Ovary (tissue), 9 donors: ENCODE data around the gene HHAT. TPM values are rescaled to one million over a fixed set of nuclear protein-coding genes. Genes with fewer than 3 reads are reported as not detected.

Experiments
- DNase-seq, 5 donors: peaks; one replicate each; pipeline ENCODE4 v3.0.0-alpha.2; 2019 to 2020
- H3K27ac ChIP-seq, 2 donors: fragments of 200-600 bp; one replicate each; pipeline versions ENCODE4 v1.5.1 to v1.8.0; 2019 to 2022
- H3K27me3 ChIP-seq: fragments of 200-600 bp; one replicate; pipeline ENCODE4 v1.8.0; 2022
- H3K36me3 ChIP-seq: fragments of 200-600 bp; sonication (generic); one replicate; pipeline ENCODE4 v1.5.1; 2019
- H3K4me1 ChIP-seq: one replicate; pipeline ENCODE4 v1.8.1; 2013; ENCODE audit warnings: mild to moderate bottlenecking, moderate library complexity; ENCODE audit not compliant: insufficient read depth
- H3K4me3 ChIP-seq: fragments of 200-600 bp; sonication (generic); one replicate; pipeline ENCODE4 v1.5.1; 2017
- H3K9me3 ChIP-seq, 2 donors: fragments of 200-600 bp in 1 of 2; sonication (generic) in 1 of 2; one replicate each; pipeline versions ENCODE4 v1.5.1 to v1.8.1; 2013 to 2019; ENCODE audit warnings: mild to moderate bottlenecking in 1 of 2, moderate library complexity in 1 of 2
- EP300 ChIP-seq: sonication (generic); formaldehyde crosslinking; IDR thresholded peaks from one replicate; pipeline ENCODE4 v1.6.1; 2017; ENCODE audit warnings: antibody characterized with exemption
- POLR2A ChIP-seq: fragments of 450-650 bp; IDR thresholded peaks from one replicate; pipeline ENCODE4 v1.6.1; 2017; ENCODE audit warnings: antibody characterized with exemption, mild to moderate bottlenecking, moderate library complexity
- WGBS, 3 donors: extraction: QIAGEN DNeasy Blood & Tissue Kit in 1 of 3; methylation state at CpG; one replicate each; pipeline versions ENCODE4 v1.1.5 to v1.1.7; 2013 to 2017; 5-methylcytosine and 5-hydroxymethylcytosine counted together
- intact Hi-C, 4 donors: fragments of 100-400 bp; cut with DNase I; formaldehyde crosslinking; loops; one replicate each; pipeline versions ENCODE4 v1.11.0 to v1.15.1; 2022 to 2023
- polyA plus RNA-seq, 2 donors: library from polyadenylated mRNA; stranded (reverse); fragments of 200-250 nt in 1 of 2; fragments of 350-450 nt in 1 of 2; fragmentation: Illumina TruSeq in 1 of 2; extraction: RNeasy Lipid Tissue Mini Kit (QIAGEN cat#74804) in 1 of 2; gene quantifications; one replicate each; pipeline ENCODE4 v1.2.3, GENCODE V29; 2013 to 2014
- total RNA-seq, 7 donors: library from RNA; depleted of rRNA in 2 of 7; stranded (reverse); fragments of >200 nt in 2 of 7; fragmentation: NEBNext Ultra II Directional in 3 of 7; extraction: Animal tissue kit (Norgen Biotek cat#: 25700) in 3 of 7; gene quantifications; one replicate each; pipeline versions ENCODE4 v1.1.0 to v1.2.4, GENCODE V29; 2016 to 2023
- TF ChIP-seq, protein P1 (sequence below), 3 donors: fragments of 450-650 bp in 2 of 3; fragments of 200-600 bp in 1 of 3; IDR thresholded peaks; one replicate each; pipeline versions ENCODE4 v1.5.1 to v1.8.0; 2016 to 2022; ENCODE audit warnings: antibody characterized with exemption in 3 of 3, mild to moderate bottlenecking in 1 of 3
- donor health status: DM: no; HTN: no; CAD: no; lungs with moderate emphysema.
- donor health status: DM: no; HTN: no; CAD: no.
- donor health status: Bipolar disorder and iron deficiency.
- donor health status: DM: yes; HTN: yes; CAD: no.
- donor health status: DM: no; HTN: no; CAD: no.
- donor health status: DM: yes; HTN: yes; CAD: no.

The HHAT gene
- total and polyA plus RNA-seq, 9 donors: 2.1 to 10.5 (median 4.1) TPM

- WGBS, 3 donors: 10 to 38% (median 13%) methylated on average over 2 of the region's 2 CpGs
- no peaks in the 10 kb centered on the region for H3K36me3 ChIP-seq
- H3K4me3 ChIP-seq: no peak overlapping the region
- TF ChIP-seq, protein P1, sequence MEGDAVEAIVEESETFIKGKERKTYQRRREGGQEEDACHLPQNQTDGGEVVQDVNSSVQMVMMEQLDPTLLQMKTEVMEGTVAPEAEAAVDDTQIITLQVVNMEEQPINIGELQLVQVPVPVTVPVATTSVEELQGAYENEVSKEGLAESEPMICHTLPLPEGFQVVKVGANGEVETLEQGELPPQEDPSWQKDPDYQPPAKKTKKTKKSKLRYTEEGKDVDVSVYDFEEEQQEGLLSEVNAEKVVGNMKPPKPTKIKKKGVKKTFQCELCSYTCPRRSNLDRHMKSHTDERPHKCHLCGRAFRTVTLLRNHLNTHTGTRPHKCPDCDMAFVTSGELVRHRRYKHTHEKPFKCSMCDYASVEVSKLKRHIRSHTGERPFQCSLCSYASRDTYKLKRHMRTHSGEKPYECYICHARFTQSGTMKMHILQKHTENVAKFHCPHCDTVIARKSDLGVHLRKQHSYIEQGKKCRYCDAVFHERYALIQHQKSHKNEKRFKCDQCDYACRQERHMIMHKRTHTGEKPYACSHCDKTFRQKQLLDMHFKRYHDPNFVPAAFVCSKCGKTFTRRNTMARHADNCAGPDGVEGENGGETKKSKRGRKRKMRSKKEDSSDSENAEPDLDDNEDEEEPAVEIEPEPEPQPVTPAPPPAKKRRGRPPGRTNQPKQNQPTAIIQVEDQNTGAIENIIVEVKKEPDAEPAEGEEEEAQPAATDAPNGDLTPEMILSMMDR (IDR thresholded peaks at IDR 0.05): no peak
- TF ChIP-seq POLR2A (no peak), EP300 (no peak)
- no peak overlapping the region for H3K27ac ChIP-seq
- H3K4me1 ChIP-seq: peaks cover 4% of the 10 kb centered on the region
- no peak for DNase-seq
- H3K27me3 ChIP-seq: no peaks in the 10 kb centered on the region
- intact Hi-C loops: no loop called here
- no peaks in the 10 kb centered on the region for H3K9me3 ChIP-seq
These were observed 317.5 kb downstream of the HHAT start for GRCh38 chr1:210646258-210646616.

DNA sequence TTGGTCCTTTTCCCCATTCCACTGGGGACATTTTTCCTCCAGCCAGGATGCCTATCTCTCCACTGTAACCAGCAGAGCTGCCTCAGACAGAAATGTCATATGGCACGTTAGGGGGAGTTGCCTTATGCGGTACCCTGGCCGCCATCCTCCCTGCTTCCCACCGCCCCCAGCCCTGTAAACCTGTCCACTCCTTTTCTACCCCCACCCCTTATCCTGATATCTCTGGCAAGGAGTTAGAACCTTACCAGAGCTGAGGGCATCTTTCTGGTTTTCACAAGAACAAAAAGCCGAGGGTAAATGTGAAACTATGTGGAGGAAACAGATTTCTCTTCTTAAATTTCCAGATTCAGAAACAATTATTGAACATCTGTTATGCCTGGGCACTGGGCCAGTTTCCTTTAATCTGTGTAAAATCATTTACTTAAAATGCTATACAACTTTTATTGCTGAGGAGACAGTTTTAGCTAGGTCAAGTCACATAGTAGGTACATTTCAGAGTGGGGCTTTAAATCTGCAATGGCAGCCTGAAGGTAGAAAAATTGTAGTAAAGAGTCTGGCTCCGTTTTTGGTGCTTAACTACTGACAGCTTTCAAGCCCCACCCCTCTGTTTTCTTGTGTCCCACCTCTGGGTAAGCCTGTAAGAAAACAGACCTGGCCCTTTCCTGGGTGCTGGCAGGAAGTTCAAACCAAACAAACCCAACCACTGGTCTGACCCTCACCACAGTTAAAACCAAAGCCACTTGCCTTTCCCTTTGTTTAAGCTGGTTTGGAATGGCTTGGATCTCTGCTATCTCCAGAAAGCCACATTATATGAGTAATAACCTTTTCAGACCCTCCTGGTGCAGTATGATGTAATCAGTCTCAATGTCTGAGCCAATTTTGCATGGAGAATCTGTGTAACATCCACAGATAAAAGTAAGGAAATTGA, 319.0 kb downstream of the HHAT start:
- H3K4me3 ChIP-seq: no peak overlapping the region
- 53 to 59% (median 58%) methylated on average over 6 of the region's 6 CpGs for WGBS, 3 donors
- H3K9me3 ChIP-seq: no peaks in the 10 kb centered on the region
- peaks cover 4% of the 10 kb centered on the region for H3K4me1 ChIP-seq
- DNase-seq: no peak
- no peak overlapping the region for H3K27ac ChIP-seq
- H3K27me3 ChIP-seq: no peaks in the 10 kb centered on the region
- TF ChIP-seq EP300 (no peak), POLR2A (no peak)
- TF ChIP-seq, protein P1 (IDR thresholded peaks at IDR 0.05): no peak
- intact Hi-C loops: no loop called here
- H3K36me3 ChIP-seq: no peaks in the 10 kb centered on the region

- intact Hi-C loops: no loop called here
- peaks cover 4% of the 10 kb centered on the region for H3K4me1 ChIP-seq
- no peaks in the 10 kb centered on the region for H3K9me3 ChIP-seq
These were observed 320.0 kb downstream of the HHAT start for GRCh38 chr1:210648588-210649269.

DNA sequence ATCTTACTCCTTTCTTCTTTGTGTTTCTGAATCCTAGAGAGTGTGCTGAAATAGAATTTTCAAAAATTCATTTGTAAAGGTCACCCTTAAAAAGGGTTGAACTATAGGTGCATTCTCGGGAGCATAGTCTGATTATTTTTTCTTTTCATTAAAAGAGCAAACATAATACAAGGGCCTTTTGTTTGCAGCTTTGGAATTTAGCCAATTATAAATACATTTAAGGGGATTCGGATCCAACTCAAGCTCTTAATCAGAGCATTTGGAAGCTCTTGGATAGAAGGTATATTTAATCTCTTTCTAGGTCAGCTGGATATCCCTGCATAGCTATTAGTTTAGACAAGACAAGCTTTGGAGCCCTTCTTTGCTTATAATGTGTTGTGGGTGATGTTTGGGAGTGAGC, 321.7 kb downstream of the HHAT start:
- TF ChIP-seq, protein P1 (IDR thresholded peaks at IDR 0.05): no peak
- no peak for TF ChIP-seq POLR2A
- no peak for TF ChIP-seq EP300
- intact Hi-C loops: no loop called here

More at GRCh38 chr1:210648588-210649269, 320.0 kb downstream of the HHAT start:
- Histone ChIP-seq H3K4me3 (no peak overlapping the region), H3K27ac (no peak overlapping the region), H3K36me3 (no peaks in the 10 kb centered on the region), H3K27me3 (no peaks in the 10 kb centered on the region)
- no peak for TF ChIP-seq EP300
- TF ChIP-seq POLR2A: no peak
- TF ChIP-seq, protein P1 (IDR thresholded peaks at IDR 0.05): no peak
- DNase-seq: no peak
- 69 to 93% (median 73%) methylated on average over 2 of the region's 2 CpGs for WGBS, 3 donors

More for the DNA sequence above, 321.7 kb downstream of the HHAT start:
- 68 to 74% (median 73%) methylated on average over 2 of the region's 2 CpGs for WGBS, 3 donors
- Histone ChIP-seq H3K27ac (no peak overlapping the region), H3K36me3 (no peaks in the 10 kb centered on the region), H3K4me3 (no peak overlapping the region), H3K4me1 (peaks cover 4% of the 10 kb centered on the region), H3K27me3 (no peaks in the 10 kb centered on the region), H3K9me3 (peaks cover 0 to 3% of the 10 kb centered on the region in 2 donors)
- no peak for DNase-seq
